K562 (cell line): Measurements from ENCODE around the gene PTPRC.

Experiments used
- BHLHE40 ChIP-seq: IDR thresholded peaks from 2 replicates; pipeline ENCODE4 v1.6.1; 2011; ENCODE audit warnings: low read length, improper control_type of control experiment
- CREB1 ChIP-seq, 2 experiments: sonication (generic) in 1 of 2; formaldehyde crosslinking in 1 of 2; IDR thresholded peaks; 2 replicates each; pipeline versions ENCODE4 v1.6.1 to v1.8.0; 2012 to 2022; ENCODE audit warnings: inconsistent platforms in 1 of 2, mild to moderate bottlenecking in 1 of 2, missing genetic modification reagents in 1 of 2, moderate library complexity in 1 of 2
- ETS2 ChIP-seq: IDR thresholded peaks from 2 replicates; pipeline ENCODE4 v1.6.1; 2016; ENCODE audit warnings: borderline replicate concordance, missing genetic modification characterization, mild to moderate bottlenecking, moderate library complexity, missing compliant biosample characterization; ENCODE audit not compliant: poor library complexity, severe bottlenecking
- MXI1 ChIP-seq: IDR thresholded peaks from 2 replicates; pipeline ENCODE4 v1.6.1; 2011; ENCODE audit warnings: low read depth, mild to moderate bottlenecking, improper control_type of control experiment, low read length
- MYBL2 ChIP-seq, 2 experiments: fragments of 450-650 bp in 1 of 2; sonication (generic) in 1 of 2; formaldehyde crosslinking in 1 of 2; IDR thresholded peaks; 2 replicates each; pipeline versions ENCODE4 v1.6.1 to v1.8.1; 2017 to 2022; ENCODE audit warnings: borderline replicate concordance in 1 of 2, inconsistent platforms in 1 of 2, low read depth in 1 of 2, mild to moderate bottlenecking in 1 of 2, missing genetic modification reagents in 1 of 2, moderate library complexity in 1 of 2
- POLR2A ChIP-seq: fragments of 450-650 bp; conservative IDR thresholded peaks from 2 replicates; pipeline ENCODE4 v1.6.1; 2016
- POLR2AphosphoS5 ChIP-seq: IDR thresholded peaks from 2 replicates; pipeline ENCODE4 v1.6.1; 2011; ENCODE audit warnings: mild to moderate bottlenecking, low read depth, low read length, moderate library complexity; ENCODE audit not compliant: control insufficient read depth, insufficient read depth
- RAD21 ChIP-seq, 2 experiments: fragments of 250-450 bp in 1 of 2; fragments of 450-650 bp in 1 of 2; sonication (Bioruptor Pico) in 1 of 2; formaldehyde crosslinking in 1 of 2; IDR thresholded peaks in 1 of 2; conservative IDR thresholded peaks in 1 of 2; 2 replicates each; pipeline versions ENCODE4 v1.4.0 to v1.8.0; 2020 to 2022; ENCODE audit warnings: mild to moderate bottlenecking in 2 of 2, moderate library complexity in 1 of 2
- SMC3 ChIP-seq: conservative IDR thresholded peaks from 2 replicates; pipeline ENCODE4 v1.6.1; 2011; ENCODE audit warnings: low read depth, low read length, improper control_type of control experiment; ENCODE audit not compliant: insufficient read depth
- SP2 ChIP-seq: IDR thresholded peaks from 2 replicates; pipeline ENCODE4 v1.6.1; 2011; ENCODE audit warnings: mild to moderate bottlenecking, low read depth, low read length, moderate library complexity; ENCODE audit not compliant: poor library complexity, severe bottlenecking; ENCODE audit errors: extremely low read depth
- TRIM24 ChIP-seq, 2 experiments: fragments of 450-650 bp; IDR thresholded peaks; 2 replicates each; pipeline ENCODE4 v1.6.1; 2016
- TF ChIP-seq, protein P1 (sequence below): fragments of 450-650 bp; IDR thresholded peaks from 2 replicates; pipeline ENCODE4 v1.6.1; 2016; ENCODE audit warnings: mild to moderate bottlenecking, moderate library complexity
- TF ChIP-seq, protein P2 (sequence below): sonication (generic); formaldehyde crosslinking; IDR thresholded peaks from 2 replicates; pipeline ENCODE4 v1.5.0; 2020; ENCODE audit warnings: missing genetic modification reagents

DNA sequence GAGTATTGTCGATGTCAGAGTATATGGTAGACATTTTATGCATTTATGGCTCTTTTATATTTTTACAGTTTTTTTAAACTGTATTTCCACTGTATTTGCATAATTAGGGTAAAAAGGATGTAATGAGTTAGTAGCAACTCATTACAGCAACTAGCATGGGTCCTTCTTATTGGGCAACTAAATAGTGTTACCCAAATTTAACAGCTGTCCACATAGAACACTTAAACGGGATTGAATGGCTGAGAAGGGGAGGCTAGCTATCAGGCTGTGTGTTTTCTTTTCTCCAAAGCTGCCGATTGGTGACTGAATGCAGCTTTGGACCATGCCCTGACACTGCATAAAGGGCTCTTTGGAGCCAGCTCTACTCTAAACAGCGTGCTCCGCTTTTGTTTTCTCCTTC lies 75.4 kb downstream of the PTPRC start:
- TF ChIP-seq MYBL2 (IDR thresholded peaks at IDR 0.05; ENCODE audit: low read depth): no peak
- TF ChIP-seq MYBL2 (CRISPR knock-in tag; IDR thresholded peaks at IDR 0.05; ENCODE audit: borderline replicate concordance): no peak
- no peak for TF ChIP-seq CREB1 (IDR thresholded peaks at IDR 0.05)
- no peak for TF ChIP-seq CREB1 (CRISPR knock-in tag; IDR thresholded peaks at IDR 0.05)
- TF ChIP-seq, protein P1, sequence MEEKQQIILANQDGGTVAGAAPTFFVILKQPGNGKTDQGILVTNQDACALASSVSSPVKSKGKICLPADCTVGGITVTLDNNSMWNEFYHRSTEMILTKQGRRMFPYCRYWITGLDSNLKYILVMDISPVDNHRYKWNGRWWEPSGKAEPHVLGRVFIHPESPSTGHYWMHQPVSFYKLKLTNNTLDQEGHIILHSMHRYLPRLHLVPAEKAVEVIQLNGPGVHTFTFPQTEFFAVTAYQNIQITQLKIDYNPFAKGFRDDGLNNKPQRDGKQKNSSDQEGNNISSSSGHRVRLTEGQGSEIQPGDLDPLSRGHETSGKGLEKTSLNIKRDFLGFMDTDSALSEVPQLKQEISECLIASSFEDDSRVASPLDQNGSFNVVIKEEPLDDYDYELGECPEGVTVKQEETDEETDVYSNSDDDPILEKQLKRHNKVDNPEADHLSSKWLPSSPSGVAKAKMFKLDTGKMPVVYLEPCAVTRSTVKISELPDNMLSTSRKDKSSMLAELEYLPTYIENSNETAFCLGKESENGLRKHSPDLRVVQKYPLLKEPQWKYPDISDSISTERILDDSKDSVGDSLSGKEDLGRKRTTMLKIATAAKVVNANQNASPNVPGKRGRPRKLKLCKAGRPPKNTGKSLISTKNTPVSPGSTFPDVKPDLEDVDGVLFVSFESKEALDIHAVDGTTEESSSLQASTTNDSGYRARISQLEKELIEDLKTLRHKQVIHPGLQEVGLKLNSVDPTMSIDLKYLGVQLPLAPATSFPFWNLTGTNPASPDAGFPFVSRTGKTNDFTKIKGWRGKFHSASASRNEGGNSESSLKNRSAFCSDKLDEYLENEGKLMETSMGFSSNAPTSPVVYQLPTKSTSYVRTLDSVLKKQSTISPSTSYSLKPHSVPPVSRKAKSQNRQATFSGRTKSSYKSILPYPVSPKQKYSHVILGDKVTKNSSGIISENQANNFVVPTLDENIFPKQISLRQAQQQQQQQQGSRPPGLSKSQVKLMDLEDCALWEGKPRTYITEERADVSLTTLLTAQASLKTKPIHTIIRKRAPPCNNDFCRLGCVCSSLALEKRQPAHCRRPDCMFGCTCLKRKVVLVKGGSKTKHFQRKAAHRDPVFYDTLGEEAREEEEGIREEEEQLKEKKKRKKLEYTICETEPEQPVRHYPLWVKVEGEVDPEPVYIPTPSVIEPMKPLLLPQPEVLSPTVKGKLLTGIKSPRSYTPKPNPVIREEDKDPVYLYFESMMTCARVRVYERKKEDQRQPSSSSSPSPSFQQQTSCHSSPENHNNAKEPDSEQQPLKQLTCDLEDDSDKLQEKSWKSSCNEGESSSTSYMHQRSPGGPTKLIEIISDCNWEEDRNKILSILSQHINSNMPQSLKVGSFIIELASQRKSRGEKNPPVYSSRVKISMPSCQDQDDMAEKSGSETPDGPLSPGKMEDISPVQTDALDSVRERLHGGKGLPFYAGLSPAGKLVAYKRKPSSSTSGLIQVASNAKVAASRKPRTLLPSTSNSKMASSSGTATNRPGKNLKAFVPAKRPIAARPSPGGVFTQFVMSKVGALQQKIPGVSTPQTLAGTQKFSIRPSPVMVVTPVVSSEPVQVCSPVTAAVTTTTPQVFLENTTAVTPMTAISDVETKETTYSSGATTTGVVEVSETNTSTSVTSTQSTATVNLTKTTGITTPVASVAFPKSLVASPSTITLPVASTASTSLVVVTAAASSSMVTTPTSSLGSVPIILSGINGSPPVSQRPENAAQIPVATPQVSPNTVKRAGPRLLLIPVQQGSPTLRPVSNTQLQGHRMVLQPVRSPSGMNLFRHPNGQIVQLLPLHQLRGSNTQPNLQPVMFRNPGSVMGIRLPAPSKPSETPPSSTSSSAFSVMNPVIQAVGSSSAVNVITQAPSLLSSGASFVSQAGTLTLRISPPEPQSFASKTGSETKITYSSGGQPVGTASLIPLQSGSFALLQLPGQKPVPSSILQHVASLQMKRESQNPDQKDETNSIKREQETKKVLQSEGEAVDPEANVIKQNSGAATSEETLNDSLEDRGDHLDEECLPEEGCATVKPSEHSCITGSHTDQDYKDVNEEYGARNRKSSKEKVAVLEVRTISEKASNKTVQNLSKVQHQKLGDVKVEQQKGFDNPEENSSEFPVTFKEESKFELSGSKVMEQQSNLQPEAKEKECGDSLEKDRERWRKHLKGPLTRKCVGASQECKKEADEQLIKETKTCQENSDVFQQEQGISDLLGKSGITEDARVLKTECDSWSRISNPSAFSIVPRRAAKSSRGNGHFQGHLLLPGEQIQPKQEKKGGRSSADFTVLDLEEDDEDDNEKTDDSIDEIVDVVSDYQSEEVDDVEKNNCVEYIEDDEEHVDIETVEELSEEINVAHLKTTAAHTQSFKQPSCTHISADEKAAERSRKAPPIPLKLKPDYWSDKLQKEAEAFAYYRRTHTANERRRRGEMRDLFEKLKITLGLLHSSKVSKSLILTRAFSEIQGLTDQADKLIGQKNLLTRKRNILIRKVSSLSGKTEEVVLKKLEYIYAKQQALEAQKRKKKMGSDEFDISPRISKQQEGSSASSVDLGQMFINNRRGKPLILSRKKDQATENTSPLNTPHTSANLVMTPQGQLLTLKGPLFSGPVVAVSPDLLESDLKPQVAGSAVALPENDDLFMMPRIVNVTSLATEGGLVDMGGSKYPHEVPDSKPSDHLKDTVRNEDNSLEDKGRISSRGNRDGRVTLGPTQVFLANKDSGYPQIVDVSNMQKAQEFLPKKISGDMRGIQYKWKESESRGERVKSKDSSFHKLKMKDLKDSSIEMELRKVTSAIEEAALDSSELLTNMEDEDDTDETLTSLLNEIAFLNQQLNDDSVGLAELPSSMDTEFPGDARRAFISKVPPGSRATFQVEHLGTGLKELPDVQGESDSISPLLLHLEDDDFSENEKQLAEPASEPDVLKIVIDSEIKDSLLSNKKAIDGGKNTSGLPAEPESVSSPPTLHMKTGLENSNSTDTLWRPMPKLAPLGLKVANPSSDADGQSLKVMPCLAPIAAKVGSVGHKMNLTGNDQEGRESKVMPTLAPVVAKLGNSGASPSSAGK: no peak
- no peak for TF ChIP-seq SMC3
- no peak for TF ChIP-seq ETS2 (tag)
- TF ChIP-seq POLR2A: no peak
- TF ChIP-seq BHLHE40: no peak
- TF ChIP-seq SP2: no peak
- no peak for TF ChIP-seq MXI1
- TF ChIP-seq RAD21 (CRISPR knock-in tag; conservative IDR thresholded peaks at IDR 0.05 in 1 of 2, IDR thresholded peaks at IDR 0.05 in 1 of 2): no peak
- TF ChIP-seq, protein P2, sequence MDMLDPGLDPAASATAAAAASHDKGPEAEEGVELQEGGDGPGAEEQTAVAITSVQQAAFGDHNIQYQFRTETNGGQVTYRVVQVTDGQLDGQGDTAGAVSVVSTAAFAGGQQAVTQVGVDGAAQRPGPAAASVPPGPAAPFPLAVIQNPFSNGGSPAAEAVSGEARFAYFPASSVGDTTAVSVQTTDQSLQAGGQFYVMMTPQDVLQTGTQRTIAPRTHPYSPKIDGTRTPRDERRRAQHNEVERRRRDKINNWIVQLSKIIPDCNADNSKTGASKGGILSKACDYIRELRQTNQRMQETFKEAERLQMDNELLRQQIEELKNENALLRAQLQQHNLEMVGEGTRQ: no peak
- no peak for TF ChIP-seq TRIM24 (IDR thresholded peaks at IDR 0.05)
- TF ChIP-seq POLR2AphosphoS5: no peak
